ENCODE data around the gene TCF23.
"Not testable (repeated sequence)": the region's sequence is repeated elsewhere in the genome, so short reads cannot be mapped to it uniquely, and the experiment has no call there.

TCF23 gene

DNA sequence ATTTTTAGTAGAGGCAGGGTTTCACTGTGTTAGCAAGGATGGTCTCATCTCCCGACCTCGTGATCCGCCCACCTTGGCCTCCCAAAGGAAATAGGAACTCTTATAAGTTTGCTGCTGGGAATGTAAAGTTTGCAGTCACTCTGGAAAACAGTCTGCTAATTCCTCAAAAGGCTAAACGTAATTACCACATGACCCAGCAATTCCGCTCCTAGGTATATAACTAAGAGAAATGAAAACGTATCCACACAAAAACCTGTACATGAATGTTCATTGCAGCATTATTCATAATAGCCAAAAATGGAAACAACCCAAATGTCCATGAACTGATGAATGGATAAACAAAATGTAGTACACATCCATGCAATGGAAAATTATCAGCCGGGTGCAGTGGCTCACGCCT, 41.2 kb downstream of the TCF23 start:
- DNase-seq (ENCODE audit: low read depth in 3 of 3): no peak

DNA sequence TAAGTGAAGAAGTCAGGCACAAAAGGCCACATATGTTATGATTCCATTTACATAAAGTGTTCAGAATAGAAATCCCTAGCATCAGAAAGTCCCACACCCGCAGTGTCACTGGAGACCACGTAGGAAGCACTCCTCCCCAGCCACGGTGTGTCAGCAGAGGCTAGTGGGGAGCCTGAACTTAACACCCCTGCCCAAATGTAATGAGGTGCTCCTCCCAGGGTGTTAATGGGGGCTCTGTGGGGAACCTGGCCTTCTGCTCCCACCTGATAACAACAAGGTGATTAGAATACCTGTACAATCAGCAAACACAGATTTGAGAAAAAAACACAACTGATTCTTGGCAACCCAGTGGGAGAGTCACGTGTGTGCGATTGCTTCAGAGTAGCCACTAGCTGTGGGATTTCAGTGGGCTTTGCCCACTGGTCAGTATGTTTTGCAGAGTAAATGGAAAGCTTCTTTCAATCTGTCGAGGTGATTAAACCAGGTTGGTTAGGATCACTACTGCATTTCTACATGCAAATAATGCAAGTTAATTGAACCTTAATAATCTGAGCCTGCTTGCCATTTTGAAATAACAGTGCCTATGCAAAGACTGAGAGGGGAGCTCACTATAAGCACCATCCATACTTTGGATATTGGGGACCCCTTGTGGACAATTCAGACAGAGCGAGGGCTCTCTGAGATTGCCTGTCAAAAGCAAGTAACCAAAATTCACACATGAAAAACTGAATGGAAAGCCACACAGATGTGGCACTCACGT, 42.4 kb downstream of the TCF23 start:
- DNase-seq (ENCODE audit: low read depth in 3 of 3): no peak

DNA sequence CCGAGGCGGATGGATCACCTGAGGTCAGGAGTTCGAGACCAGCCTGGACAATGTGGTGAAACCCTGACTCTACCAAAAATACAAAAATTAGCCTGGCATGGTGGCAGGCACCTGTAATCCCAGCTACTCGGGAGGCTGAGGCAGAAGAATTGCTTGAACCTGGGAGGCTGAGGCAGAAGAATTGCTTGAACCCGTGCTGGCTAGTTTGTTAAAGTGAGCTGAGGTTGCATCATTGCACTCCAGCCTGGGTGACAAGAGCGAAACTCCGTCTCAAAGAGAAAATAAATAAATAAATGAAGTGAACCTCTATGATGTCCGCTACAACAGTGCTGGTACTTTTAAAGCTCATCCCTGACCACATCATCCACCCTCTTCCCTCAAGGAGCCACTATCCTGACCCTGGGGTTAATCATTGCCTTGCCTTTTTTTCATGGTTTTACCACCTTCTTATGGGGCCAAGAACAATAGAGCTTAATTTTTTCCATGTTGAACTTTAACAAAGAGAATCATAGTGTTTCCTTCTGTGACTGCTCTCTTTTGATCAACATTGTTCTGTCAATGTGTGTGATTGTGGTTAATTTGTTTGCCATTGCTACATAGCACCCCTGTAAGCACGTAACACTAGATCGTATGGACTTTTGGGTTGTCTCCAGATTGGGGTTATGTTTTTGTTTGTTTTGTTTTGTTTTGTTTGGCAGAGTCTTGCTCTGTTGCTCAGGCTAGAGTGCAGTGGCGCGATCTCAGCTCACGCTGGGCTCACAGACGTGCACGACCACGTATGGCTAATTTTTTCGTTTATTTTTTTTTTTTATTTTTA, 45.9 kb downstream of the TCF23 start:
- DNase-seq (ENCODE audit: low read depth in 3 of 3): no peak

DNA sequence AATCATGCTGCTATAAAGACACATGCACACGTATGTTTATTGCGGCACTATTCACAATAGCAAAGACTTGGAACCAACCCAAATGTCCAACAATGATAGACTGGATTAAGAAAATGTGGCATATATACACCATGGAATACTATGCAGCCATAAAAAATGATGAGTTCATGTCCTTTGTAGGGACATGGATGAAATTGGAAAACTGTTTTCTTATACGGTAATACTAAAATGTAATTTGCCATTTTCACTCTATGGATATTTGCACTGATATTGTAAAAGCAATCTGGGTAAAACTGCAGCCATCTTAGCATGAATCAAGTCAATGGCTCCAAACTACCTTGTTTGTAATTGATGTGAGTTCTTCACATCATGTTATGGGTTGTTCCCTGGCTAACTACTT, 47.0 kb downstream of the TCF23 start:
- DNase-seq (ENCODE audit: low read depth in 3 of 3): not testable (repeated sequence)

DNA sequence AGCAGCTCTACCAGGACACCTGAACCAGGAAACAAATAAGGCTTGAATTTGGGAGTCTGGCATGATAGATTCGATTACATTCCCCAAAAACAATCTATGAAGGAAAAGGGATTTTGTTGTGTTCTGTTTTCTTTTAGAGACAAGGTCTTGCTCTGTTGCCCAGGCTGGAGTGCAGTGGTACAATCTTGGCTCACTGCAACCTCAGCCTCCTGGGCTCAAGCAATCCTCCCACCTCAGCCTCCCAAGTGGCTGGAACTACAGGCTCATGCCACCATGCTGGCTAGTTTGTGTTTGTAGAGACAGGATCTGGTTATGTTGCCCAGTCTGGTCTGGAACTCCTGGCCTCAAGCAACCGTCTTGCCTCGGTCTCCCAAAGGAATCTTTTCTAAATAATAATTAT, 49.3 kb downstream of the TCF23 start:
- DNase-seq (ENCODE audit: low read depth in 3 of 3): not testable (repeated sequence)

DNA sequence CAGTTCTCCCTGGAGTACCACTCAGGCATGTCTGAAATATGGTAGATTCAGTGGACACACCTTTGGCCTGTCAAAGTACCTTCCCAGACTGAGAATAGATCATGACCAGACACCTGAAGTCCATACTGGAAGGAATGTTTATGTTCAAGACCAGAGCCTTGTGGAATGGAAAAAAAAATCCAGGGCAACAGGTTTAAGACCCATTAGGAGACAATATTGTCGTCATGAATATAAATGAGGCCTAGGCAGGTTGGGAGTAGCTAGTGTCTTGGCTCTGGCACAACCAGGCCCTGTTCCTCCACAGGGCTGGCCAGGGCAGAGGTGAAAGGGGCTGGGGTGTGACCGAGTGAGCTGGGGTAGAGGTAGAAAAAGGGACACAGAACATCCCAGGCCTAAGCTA, 49.8 kb downstream of the TCF23 start:
- no peak for DNase-seq (ENCODE audit: low read depth in 3 of 3)

DNA sequence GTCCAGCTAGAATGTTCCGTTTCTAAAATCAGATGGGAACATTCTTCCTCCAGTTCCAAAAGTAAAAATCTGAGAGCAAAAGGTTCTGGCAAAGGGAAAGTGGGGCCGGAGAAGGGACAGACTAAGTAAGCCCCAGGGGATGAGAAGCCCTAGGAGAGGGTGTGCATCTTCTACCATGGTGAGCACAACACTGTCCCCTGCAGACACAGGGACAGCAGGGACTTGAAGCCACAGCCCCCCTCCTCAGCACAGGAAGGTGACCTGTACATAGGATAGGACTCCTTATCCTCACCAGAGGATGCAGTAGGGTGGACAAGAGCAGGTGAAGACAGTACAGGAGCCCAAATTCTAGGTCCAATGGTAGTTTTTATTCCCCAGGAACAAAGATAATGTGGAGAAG, 50.4 kb downstream of the TCF23 start:
- no peak for DNase-seq (ENCODE audit: low read depth in 3 of 3)

DNA sequence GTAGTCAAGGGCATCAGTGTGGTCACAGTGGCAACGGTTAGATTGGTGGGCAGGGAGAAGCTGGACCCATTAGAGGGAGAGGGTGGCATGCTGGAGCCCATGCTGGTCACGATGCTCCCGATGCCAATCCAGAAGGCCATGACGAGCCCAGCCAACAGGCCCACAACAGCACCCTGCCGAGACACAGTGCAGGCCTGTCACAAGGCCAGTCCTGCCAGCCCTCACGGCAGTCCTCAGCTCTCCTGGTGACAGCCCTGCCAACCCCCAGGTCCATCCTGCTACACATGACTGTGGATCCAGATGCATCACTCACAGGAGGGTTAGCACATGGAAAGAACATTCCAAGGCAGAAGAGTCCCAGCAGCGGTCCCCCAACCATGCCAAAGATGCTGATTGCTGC, 52.9 kb downstream of the TCF23 start:
- DNase-seq (ENCODE audit: low read depth in 3 of 3): no peak

DNA sequence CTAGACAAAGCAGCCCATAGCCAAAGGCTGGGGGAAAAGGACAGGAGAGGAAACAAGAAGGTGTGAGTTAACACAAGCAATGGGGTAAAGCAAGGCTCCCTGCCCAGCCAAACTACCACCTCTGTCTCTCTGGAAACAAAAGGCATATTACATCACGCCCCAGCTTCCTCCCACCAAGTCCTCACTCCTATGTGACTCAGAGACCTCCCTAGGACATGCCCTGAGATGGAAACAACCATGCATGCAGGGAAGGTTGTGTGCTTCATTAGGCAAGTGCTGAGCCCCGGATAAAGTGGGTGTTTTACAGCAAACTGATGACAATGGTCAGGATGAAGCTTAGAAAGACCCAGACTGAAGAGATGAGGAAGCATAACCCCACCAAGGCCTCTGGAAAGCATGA, 54.0 kb downstream of the TCF23 start:
- no peak for DNase-seq (ENCODE audit: low read depth in 3 of 3)

DNA sequence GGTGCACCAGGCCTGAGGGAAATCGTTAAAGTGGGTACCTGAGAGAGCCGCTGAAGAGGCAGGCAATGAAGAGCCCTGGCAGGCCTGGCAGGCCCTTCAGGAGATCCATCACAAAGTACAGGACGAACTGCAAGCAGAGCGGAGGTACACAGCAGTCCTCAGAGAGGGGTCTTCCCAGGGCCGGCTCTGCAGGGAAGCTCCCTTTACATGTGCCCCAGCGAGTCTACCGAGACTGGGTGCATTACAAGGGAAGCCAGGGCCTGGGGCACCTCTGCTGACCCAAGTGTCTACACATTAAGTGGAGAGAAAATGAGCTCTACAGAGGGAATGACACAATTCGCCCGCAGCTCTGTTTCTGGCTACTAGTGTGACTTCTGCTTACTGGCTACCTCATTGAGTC, 54.9 kb downstream of the TCF23 start:
- no peak for DNase-seq (ENCODE audit: low read depth in 3 of 3)

DNA sequence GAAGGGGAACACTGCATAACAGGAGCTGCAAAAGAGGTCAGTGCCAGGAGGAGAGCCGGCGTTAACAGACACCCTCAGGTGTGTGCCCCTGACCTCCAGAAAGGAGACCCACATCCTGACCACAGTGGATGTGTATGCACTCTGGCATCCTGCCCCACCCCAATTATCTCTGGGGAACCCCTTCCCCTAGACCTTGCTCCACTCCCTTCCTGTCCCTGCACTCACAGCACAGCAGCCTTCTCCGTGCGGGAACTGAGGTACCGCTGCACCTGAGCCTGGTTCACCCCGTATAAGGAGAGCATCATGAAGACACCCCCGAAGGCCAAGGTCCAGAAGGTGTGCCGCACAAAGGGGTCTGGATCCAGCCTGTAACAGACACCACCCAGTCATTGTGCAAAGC, 55.8 kb downstream of the TCF23 start:
- DNase-seq (ENCODE audit: low read depth in 3 of 3): no peak

DNA sequence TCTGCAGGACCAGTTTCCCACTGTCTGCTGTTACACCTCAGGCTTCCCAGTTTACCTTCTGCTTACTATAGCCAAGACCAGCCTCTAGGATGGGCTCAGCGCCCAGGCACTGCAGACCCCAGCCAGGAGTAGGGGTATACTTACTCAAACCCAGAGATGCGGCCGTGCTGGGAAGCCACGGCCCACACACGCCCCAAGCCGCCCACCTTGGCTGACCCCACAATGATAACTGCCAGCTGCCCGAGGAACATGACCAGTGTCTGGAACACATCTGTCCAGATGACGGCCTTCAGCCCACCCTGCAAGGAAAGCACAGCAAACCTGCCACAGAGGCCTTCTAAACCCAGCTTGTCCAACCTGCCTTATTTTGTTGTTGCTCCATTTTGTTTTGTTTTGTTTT, 56.4 kb downstream of the TCF23 start:
- no peak for DNase-seq (ENCODE audit: low read depth in 3 of 3)

DNA sequence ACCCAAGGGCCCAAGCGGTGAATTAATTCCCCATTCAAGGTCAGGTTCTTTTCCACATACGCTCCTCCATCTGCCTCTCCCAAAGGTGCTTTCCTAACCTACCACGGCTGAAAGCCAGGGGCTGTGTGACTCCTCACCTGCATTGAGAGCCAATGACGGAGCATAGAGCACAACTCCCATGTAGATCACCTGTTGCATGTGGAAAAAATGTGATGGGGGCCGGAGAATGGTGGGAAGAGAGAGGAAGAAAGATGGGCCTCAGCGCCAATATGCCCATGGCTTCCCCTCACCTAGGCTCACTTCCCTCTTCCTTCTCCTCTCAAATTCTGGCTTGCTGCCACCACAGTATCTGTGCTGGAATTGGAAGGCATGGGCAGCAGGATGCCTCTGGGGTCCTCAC, 57.5 kb downstream of the TCF23 start:
- DNase-seq (ENCODE audit: low read depth in 3 of 3): no peak
